ENCODE measurements around the gene SGSH. TPM values are rescaled to one million over a fixed set of nuclear protein-coding genes. Genes with fewer than 3 reads are reported as not detected.
A peak's percentile ranks its signal among the peaks of the same experiment; 100 is the strongest.
"Not testable (repeated sequence)": the region's sequence is repeated elsewhere in the genome, so short reads cannot be mapped to it uniquely, and the experiment has no call there.

SGSH gene
- total and polyA plus RNA-seq, 2 experiments from 2014 or later, result 21.2 to 63.5 TPM

GRCh38 chr17:80260791-80261158 lies 40.6 kb upstream of the SGSH start, which contains the start of gene RNF213:
TSS of gene RNF213 (plus strand) at chr17:80260852. CDS start at chr17:80263682, 2,830 bp downstream.
- Histone ChIP-seq H3K4me1 (ENCODE audit: insufficient read depth) (peaks cover 15% of the 10 kb centered on the region), H2AFZ (peak within 1 kb of the TSS; percentile 50), H3K27ac (peak within 1 kb of the TSS; percentile 79), H3K4me2 (ENCODE audit: unreplicated experiment) (peak within 1 kb of the TSS; percentile 80), H3F3A (ENCODE audit: insufficient read depth) (peaks cover 21% of the 10 kb centered on the region), H4K20me1 (ENCODE audit: insufficient read depth) (no peaks in the 10 kb centered on the region), H3K4me3 (peak within 1 kb of the TSS; percentile 82), H3K36me3 (ENCODE audit: low read depth) (no peaks in the 10 kb centered on the region), H3K9ac (peak within 1 kb of the TSS; percentile 95), H3K27me3 (replicated peaks; ENCODE audit: insufficient read depth) (no peaks in the 10 kb centered on the region), H3K9me3 (ENCODE audit: low read depth) (no peaks in the 10 kb centered on the region), H3K79me2 (ENCODE audit: insufficient read depth) (peaks cover 37% of the 10 kb centered on the region), H3K9me2 (ENCODE audit: insufficient read depth) (no peaks in the 10 kb centered on the region)
- peak; percentile 66 for DNase-seq
- in situ Hi-C loops (cut with MboI), result no loop called here
- TF ChIP-seq EZH2 (IDR thresholded peaks at IDR 0.05; ENCODE audit: insufficient read depth, poor library complexity, severe bottlenecking), result no peak
- TF ChIP-seq EZH2phosphoT487 (IDR thresholded peaks at IDR 0.05; ENCODE audit: insufficient read depth, low read depth), result no peak
- WGBS, 2 experiments (ENCODE audit: low coverage in 1 of 2, low lambda C conversion rate in 2 of 2, missing lambda C conversion rate in 2 of 2), result 2% methylated on average over 25 of the region's 54 CpGs; no CpG with 5 or more reads in 1 of the 2 experiments

- peak overlapping the region; percentile 74 for H3K27ac ChIP-seq
- peaks cover 22% of the 10 kb centered on the region for H3K4me1 ChIP-seq (ENCODE audit: insufficient read depth)
- peaks cover 33% of the 10 kb centered on the region for H3K79me2 ChIP-seq (ENCODE audit: insufficient read depth)
- no peaks in the 10 kb centered on the region for H3K36me3 ChIP-seq (ENCODE audit: low read depth)
- peaks cover 25% of the 10 kb centered on the region for H3F3A ChIP-seq (ENCODE audit: insufficient read depth)
- WGBS, 2 experiments (ENCODE audit: low coverage in 1 of 2, low lambda C conversion rate in 2 of 2, missing lambda C conversion rate in 2 of 2), result 3% methylated on average over 22 to 30 of the region's 63 CpGs
- no peaks in the 10 kb centered on the region for H4K20me1 ChIP-seq (ENCODE audit: insufficient read depth)
- H3K9me3 ChIP-seq (ENCODE audit: low read depth), result no peaks in the 10 kb centered on the region
- no peaks in the 10 kb centered on the region for H3K27me3 ChIP-seq (replicated peaks; ENCODE audit: insufficient read depth)
- DNase-seq, result peak; percentile 85
- peak overlapping the region; percentile 41 for H3K4me2 ChIP-seq (ENCODE audit: unreplicated experiment)
- peak overlapping the region; percentile 81 for H3K9ac ChIP-seq
- TF ChIP-seq EZH2phosphoT487 (IDR thresholded peaks at IDR 0.05; ENCODE audit: insufficient read depth, low read depth) (no peak), EZH2 (IDR thresholded peaks at IDR 0.05; ENCODE audit: insufficient read depth, poor library complexity, severe bottlenecking) (no peak)
- peak overlapping the region; percentile 49; the same call in 1 of the 2 replicates for H2AFZ ChIP-seq
- H3K9me2 ChIP-seq (ENCODE audit: insufficient read depth), result no peaks in the 10 kb centered on the region
- H3K4me3 ChIP-seq, result peak overlapping the region; percentile 66
- in situ Hi-C loops (cut with MboI), result no loop called here
Observed at GRCh38 chr17:80260069-80260535, 40.0 kb upstream of the SGSH start.

- H3K9me3 ChIP-seq (ENCODE audit: low read depth), result no peaks in the 10 kb centered on the region
- peak overlapping the region; percentile 41 for H3K4me2 ChIP-seq (ENCODE audit: unreplicated experiment)
- H3K9me2 ChIP-seq (ENCODE audit: insufficient read depth), result no peaks in the 10 kb centered on the region
- H3K9ac ChIP-seq, result peak overlapping the region; percentile 81
- H3K27me3 ChIP-seq (replicated peaks; ENCODE audit: insufficient read depth), result no peaks in the 10 kb centered on the region
- TF ChIP-seq EZH2 (IDR thresholded peaks at IDR 0.05; ENCODE audit: insufficient read depth, poor library complexity, severe bottlenecking), result no peak
- no peak for TF ChIP-seq EZH2phosphoT487 (IDR thresholded peaks at IDR 0.05; ENCODE audit: insufficient read depth, low read depth)
- H3K4me1 ChIP-seq (ENCODE audit: insufficient read depth), result peaks cover 27% of the 10 kb centered on the region
- H2AFZ ChIP-seq, result peak overlapping the region; percentile 49; the same call in 1 of the 2 replicates
- peak; percentile 47 for DNase-seq
- peaks cover 31% of the 10 kb centered on the region for H3F3A ChIP-seq (ENCODE audit: insufficient read depth)
- H3K36me3 ChIP-seq (ENCODE audit: low read depth), result no peaks in the 10 kb centered on the region
- peak overlapping the region; percentile 66 for H3K4me3 ChIP-seq
- peaks cover 28% of the 10 kb centered on the region for H3K79me2 ChIP-seq (ENCODE audit: insufficient read depth)
- in situ Hi-C loops (cut with MboI), result no loop called here
- 59 to 62% methylated on average over 18 of the region's 18 CpGs for WGBS, 2 experiments (ENCODE audit: low coverage in 1 of 2, low lambda C conversion rate in 2 of 2, missing lambda C conversion rate in 2 of 2)
- H3K27ac ChIP-seq, result peak overlapping the region; percentile 74
- no peaks in the 10 kb centered on the region for H4K20me1 ChIP-seq (ENCODE audit: insufficient read depth)
Observed at GRCh38 chr17:80259457-80260068, 39.4 kb upstream of the SGSH start.

GRCh38 chr17:80258296-80258695 lies 38.2 kb upstream of the SGSH start:
- Histone ChIP-seq H3K4me1 (ENCODE audit: insufficient read depth) (peaks cover 25% of the 10 kb centered on the region), H3K79me2 (ENCODE audit: insufficient read depth) (peaks cover 15% of the 10 kb centered on the region), H3F3A (ENCODE audit: insufficient read depth) (peaks cover 35% of the 10 kb centered on the region)
- H3K9ac ChIP-seq; H3K4me3 ChIP-seq; H3K27ac ChIP-seq; H3K9me3 ChIP-seq (ENCODE audit: low read depth); H4K20me1 ChIP-seq (ENCODE audit: insufficient read depth); H2AFZ ChIP-seq; H3K4me2 ChIP-seq (ENCODE audit: unreplicated experiment); DNase-seq; in situ Hi-C loops (cut with MboI); H3K9me2 ChIP-seq (ENCODE audit: insufficient read depth); H3K27me3 ChIP-seq (replicated peaks; ENCODE audit: insufficient read depth); H3K36me3 ChIP-seq (ENCODE audit: low read depth): not testable (repeated sequence)
- 81% methylated on average over 2 of the region's 2 CpGs for WGBS, 2 experiments (ENCODE audit: low coverage in 1 of 2, low lambda C conversion rate in 2 of 2, missing lambda C conversion rate in 2 of 2)

Measured in GM23248 (cell line).